HEK293 (cell line): ENCODE measurements around the gene KCNS3.

Experiments used
- CTCF ChIA-PET: fragments of 350-600 bp; formaldehyde crosslinking; extraction: SDS; loops from one replicate; lab custom pipeline; 2021; ENCODE audit warnings: antibody characterized with exemption; lab: Yijun Ruan, JAX
- POLR2A ChIA-PET: fragments of 300-600 bp; formaldehyde crosslinking; extraction: SDS; loops from one replicate; lab custom pipeline; 2020; ENCODE audit warnings: antibody characterized with exemption, inconsistent platforms; lab: Yijun Ruan, JAX
- H3K27ac ChIP-seq: fragments of 200-500 bp; sonication (Bioruptor generic); 2 replicates; pipeline ENCODE4 v1.5.1; 2014; ENCODE audit warnings: low read depth, low read length, control low read depth, inconsistent platforms; ENCODE audit errors: extremely low read depth
- H3K36me3 ChIP-seq, 2 experiments: fragments of 200-500 bp in 1 of 2; sonication (Bioruptor generic) in 1 of 2; 1 replicate in 1 of 2; 2 replicates in 1 of 2; pipeline ENCODE4 v1.5.1; 2014 to 2017; ENCODE audit warnings: inconsistent platforms in 2 of 2, low read length in 2 of 2; ENCODE audit not compliant: control insufficient read depth in 2 of 2, insufficient read depth in 1 of 2
- H3K4me1 ChIP-seq: fragments of 200-500 bp; sonication (Bioruptor generic); 2 replicates; pipeline ENCODE4 v1.5.1; 2014; ENCODE audit warnings: mild to moderate bottlenecking, low read length, inconsistent platforms; ENCODE audit not compliant: control insufficient read depth, insufficient read depth
- H3K4me3 ChIP-seq: 2 replicates; pipeline ENCODE4 v1.5.1; 2011; ENCODE audit warnings: low read depth, mild to moderate bottlenecking, control low read depth, low read length, moderate library complexity
- H3K9me3 ChIP-seq: fragments of 200-500 bp; sonication (Bioruptor generic); 2 replicates; pipeline ENCODE4 v1.5.1; 2014; ENCODE audit warnings: low read depth, low read length, inconsistent platforms; ENCODE audit not compliant: control insufficient read depth, insufficient read depth
- BCL11A ChIP-seq: fragments of 450-650 bp; formaldehyde crosslinking; IDR thresholded peaks from 2 replicates; pipeline ENCODE4 v1.5.1; 2016; ENCODE audit warnings: low read depth, missing biosample characterization, missing genetic modification characterization
- GLIS1 ChIP-seq: fragments of 450-650 bp; formaldehyde crosslinking; IDR thresholded peaks from 2 replicates; pipeline ENCODE4 v1.5.1; 2016; ENCODE audit warnings: missing biosample characterization, missing genetic modification characterization
- KLF16 ChIP-seq: fragments of 450-650 bp; formaldehyde crosslinking; IDR thresholded peaks from 2 replicates; pipeline ENCODE4 v1.5.1; 2017; ENCODE audit warnings: missing biosample characterization, missing genetic modification characterization
- KLF9 ChIP-seq: fragments of 450-650 bp; formaldehyde crosslinking; IDR thresholded peaks from 2 replicates; pipeline ENCODE4 v1.5.1; 2016; ENCODE audit warnings: missing biosample characterization, missing genetic modification characterization, low read depth
- MZF1 ChIP-seq: fragments of 450-650 bp; formaldehyde crosslinking; IDR thresholded peaks from 2 replicates; pipeline ENCODE4 v1.5.1; 2017; ENCODE audit warnings: missing biosample characterization, missing genetic modification characterization, borderline replicate concordance
- OVOL3 ChIP-seq: fragments of 450-650 bp; formaldehyde crosslinking; IDR thresholded peaks from 2 replicates; pipeline ENCODE4 v1.5.1; 2016; ENCODE audit warnings: missing biosample characterization, missing genetic modification characterization
- PRDM4 ChIP-seq: fragments of 450-650 bp; formaldehyde crosslinking; IDR thresholded peaks from 2 replicates; pipeline ENCODE4 v1.5.1; 2017; ENCODE audit warnings: missing biosample characterization, missing genetic modification characterization
- PRDM6 ChIP-seq: fragments of 450-650 bp; formaldehyde crosslinking; IDR thresholded peaks from 2 replicates; pipeline ENCODE4 v1.5.1; 2017; ENCODE audit warnings: missing biosample characterization, missing genetic modification characterization
- ZBTB6 ChIP-seq: fragments of 450-650 bp; formaldehyde crosslinking; IDR thresholded peaks from 2 replicates; pipeline ENCODE4 v1.5.1; 2017; ENCODE audit warnings: missing biosample characterization, missing genetic modification characterization
- ZNF112 ChIP-seq: fragments of 450-650 bp; formaldehyde crosslinking; IDR thresholded peaks from 2 replicates; pipeline ENCODE4 v1.5.0; 2017; ENCODE audit warnings: missing biosample characterization, missing genetic modification characterization
- ZNF133 ChIP-seq: fragments of 450-650 bp; formaldehyde crosslinking; IDR thresholded peaks from 2 replicates; pipeline ENCODE4 v1.5.1; 2016; ENCODE audit warnings: missing biosample characterization, missing genetic modification characterization
- ZNF146 ChIP-seq: fragments of 450-650 bp; formaldehyde crosslinking; IDR thresholded peaks from 2 replicates; pipeline ENCODE4 v1.5.1; 2016; ENCODE audit warnings: missing biosample characterization, missing genetic modification characterization
- ZNF169 ChIP-seq: fragments of 450-650 bp; formaldehyde crosslinking; IDR thresholded peaks from 2 replicates; pipeline ENCODE4 v1.5.1; 2016; ENCODE audit warnings: missing biosample characterization, missing genetic modification characterization
- ZNF223 ChIP-seq: fragments of 450-650 bp; formaldehyde crosslinking; IDR thresholded peaks from 2 replicates; pipeline ENCODE4 v1.5.1; 2016; ENCODE audit warnings: missing biosample characterization, missing genetic modification characterization
- ZNF248 ChIP-seq: fragments of 450-650 bp; formaldehyde crosslinking; IDR thresholded peaks from 2 replicates; pipeline ENCODE4 v1.5.1; 2017; ENCODE audit warnings: missing biosample characterization, missing genetic modification characterization
- ZNF280D ChIP-seq: fragments of 450-650 bp; formaldehyde crosslinking; IDR thresholded peaks from 2 replicates; pipeline ENCODE4 v1.5.1; 2016; ENCODE audit warnings: missing biosample characterization, missing genetic modification characterization
- ZNF362 ChIP-seq: fragments of 450-650 bp; formaldehyde crosslinking; IDR thresholded peaks from 2 replicates; pipeline ENCODE4 v1.5.1; 2016; ENCODE audit warnings: missing biosample characterization, missing genetic modification characterization
- ZNF521 ChIP-seq: fragments of 450-650 bp; formaldehyde crosslinking; IDR thresholded peaks from 2 replicates; pipeline ENCODE4 v1.5.1; 2017; ENCODE audit warnings: missing biosample characterization, mild to moderate bottlenecking, missing genetic modification characterization
- ZNF623 ChIP-seq: fragments of 450-650 bp; formaldehyde crosslinking; IDR thresholded peaks from 2 replicates; pipeline ENCODE4 v1.5.1; 2016; ENCODE audit warnings: missing biosample characterization, missing genetic modification characterization
- ZNF626 ChIP-seq: fragments of 450-650 bp; sonication (Bioruptor Pico); formaldehyde crosslinking; IDR thresholded peaks from 2 replicates; pipeline ENCODE4 v1.5.1; 2018; ENCODE audit warnings: missing biosample characterization, missing genetic modification characterization, inconsistent platforms
- ZNF658 ChIP-seq: fragments of 450-650 bp; formaldehyde crosslinking; IDR thresholded peaks from 2 replicates; pipeline ENCODE4; 2016; ENCODE audit warnings: missing biosample characterization, missing genetic modification characterization
- ZNF664 ChIP-seq: fragments of 450-650 bp; formaldehyde crosslinking; IDR thresholded peaks from 2 replicates; pipeline ENCODE4 v1.5.1; 2016; ENCODE audit warnings: missing biosample characterization, missing genetic modification characterization
- ZNF677 ChIP-seq: fragments of 450-650 bp; IDR thresholded peaks from 2 replicates; pipeline ENCODE4 v1.5.0; 2018; ENCODE audit warnings: missing biosample characterization, mild to moderate bottlenecking, missing genetic modification characterization, moderate library complexity
- ZSCAN16 ChIP-seq: fragments of 450-650 bp; formaldehyde crosslinking; IDR thresholded peaks from 2 replicates; pipeline ENCODE4 v1.5.1; 2016; ENCODE audit warnings: missing biosample characterization, missing genetic modification characterization
- ZSCAN5A ChIP-seq: fragments of 450-650 bp; formaldehyde crosslinking; IDR thresholded peaks from 2 replicates; pipeline ENCODE4 v1.5.1; 2016; ENCODE audit warnings: missing biosample characterization, missing genetic modification characterization

Gene KCNS3

GRCh38 chr2:17971531-17972125 is 93.2 kb downstream of the KCNS3 start:
- Histone ChIP-seq H3K9me3 (no peaks in the 10 kb centered on the region), H3K4me1 (no peaks in the 10 kb centered on the region), H3K27ac (no peak overlapping the region), H3K36me3 (no peaks in the 10 kb centered on the region), H3K4me3 (no peak overlapping the region)
- TF ChIP-seq BCL11A (tag by site-specific recombination), result no peak
- no peak for TF ChIP-seq ZSCAN16 (tag by site-specific recombination)
- no peak for TF ChIP-seq ZNF623 (tag by site-specific recombination)
- no peak for TF ChIP-seq ZNF112 (tag by site-specific recombination)
- no peak for TF ChIP-seq PRDM6
- no peak for TF ChIP-seq ZNF280D (tag by site-specific recombination)
- TF ChIP-seq ZNF626 (tag by site-specific recombination), result no peak
- TF ChIP-seq ZSCAN5A, result no peak
- no peak for TF ChIP-seq ZNF146 (tag by site-specific recombination)
- no peak for TF ChIP-seq GLIS1
- TF ChIP-seq ZNF223 (tag by site-specific recombination), result no peak
- ChIA-PET CTCF (interaction anchor here (0.9 kb wide), 1 partner anchor 11 kb away, joined by 3 read pairs; no protein-coding TSS in a partner anchor), POLR2A (no interaction called here)

GRCh38 chr2:17972991-17973390 is 94.5 kb downstream of the KCNS3 start:
- ChIA-PET CTCF (interaction anchor here (0.5 kb wide), 1 partner anchor 67 kb away, joined by 4 read pairs; no protein-coding TSS in a partner anchor), POLR2A (no interaction called here)
- H3K4me3 ChIP-seq, result no peak overlapping the region
- H3K27ac ChIP-seq, result no peak overlapping the region
- no peaks in the 10 kb centered on the region for H3K9me3 ChIP-seq
- no peaks in the 10 kb centered on the region for H3K4me1 ChIP-seq
- H3K36me3 ChIP-seq, result no peaks in the 10 kb centered on the region
- TF ChIP-seq KLF16 (tag by site-specific recombination), result no peak
- TF ChIP-seq PRDM4, result no peak
- no peak for TF ChIP-seq MZF1 (tag by site-specific recombination)
- no peak for TF ChIP-seq ZBTB6 (tag by site-specific recombination)
- TF ChIP-seq ZNF521 (tag by site-specific recombination), result no peak
- no peak for TF ChIP-seq ZNF362 (tag by site-specific recombination)
- TF ChIP-seq ZNF677 (tag by site-specific recombination), result no peak
- TF ChIP-seq KLF9 (tag by site-specific recombination), result no peak
- no peak for TF ChIP-seq ZNF169 (tag by site-specific recombination)
- TF ChIP-seq ZNF664 (tag by site-specific recombination), result no peak
- TF ChIP-seq ZNF248, result no peak
- TF ChIP-seq ZNF223 (tag by site-specific recombination), result no peak
- no peak for TF ChIP-seq ZNF133 (tag by site-specific recombination)
- no peak for TF ChIP-seq ZNF658 (tag by site-specific recombination)
- TF ChIP-seq OVOL3 (tag by site-specific recombination), result no peak
